ENCODE results near the gene GLB1L. TPM values are rescaled to one million over a fixed set of nuclear protein-coding genes. Genes with fewer than 3 reads are reported as not detected.
"Not testable (repeated sequence)": the region's sequence is repeated elsewhere in the genome, so short reads cannot be mapped to it uniquely, and the experiment has no call there.

Gene GLB1L
- total RNA-seq, 1 donor from 2014 or later: 4.6 TPM

- DNase-seq (ENCODE audit: low spot score); H3K36me3 Mint-ChIP-seq (ENCODE audit: low read depth); H3K9me3 Mint-ChIP-seq; H3K27ac Mint-ChIP-seq; H3K4me3 Mint-ChIP-seq; H3K4me1 Mint-ChIP-seq (ENCODE audit: low read depth); intact Hi-C loops (cut with micrococcal nuclease); H3K27me3 Mint-ChIP-seq (ENCODE audit: insufficient read depth): not testable (repeated sequence)
Measured at GRCh38 chr2:219201331-219201730, 43.9 kb downstream of the GLB1L start.

DNA sequence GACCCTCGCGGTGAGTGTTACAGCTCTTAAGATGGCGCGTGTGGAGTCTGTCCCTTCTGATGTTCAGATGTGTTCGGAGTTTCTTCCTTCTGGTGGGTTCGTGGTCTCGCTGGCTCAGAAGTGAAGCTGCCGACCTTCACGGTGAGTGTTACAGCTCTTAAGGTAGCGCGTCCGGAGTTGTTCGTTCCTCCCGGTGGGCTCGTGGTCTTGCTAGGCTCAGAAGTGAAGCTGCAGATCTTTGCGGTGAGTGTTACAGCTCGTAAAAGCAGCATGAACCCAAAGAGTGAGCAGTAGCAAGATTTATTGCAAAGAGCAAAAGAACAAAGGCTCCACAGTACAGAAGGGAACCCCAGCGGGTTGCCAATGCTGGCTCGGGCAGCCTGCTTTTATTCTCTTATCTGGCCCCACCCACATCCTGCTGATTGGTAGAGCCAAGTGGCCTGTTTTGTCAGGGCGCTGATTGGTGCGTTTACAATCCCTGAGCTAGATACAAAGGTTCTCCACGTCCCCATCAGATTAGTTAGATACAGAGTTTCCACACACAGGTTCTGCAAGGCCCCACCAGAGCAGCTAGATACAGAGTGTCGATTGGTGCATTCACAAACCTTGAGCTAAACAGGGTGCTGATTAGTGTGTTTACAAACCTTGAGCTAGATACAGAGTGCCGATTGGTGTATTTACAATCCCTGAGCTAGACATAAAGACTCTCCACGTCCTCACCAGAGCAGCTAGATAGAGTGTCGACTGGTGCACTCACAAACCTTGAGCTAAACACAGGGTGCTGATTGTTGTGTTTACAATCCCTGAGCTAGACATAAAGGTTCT, 44.5 kb downstream of the GLB1L start:
- DNase-seq (ENCODE audit: low spot score); H3K4me1 Mint-ChIP-seq (ENCODE audit: low read depth); H3K9me3 Mint-ChIP-seq; intact Hi-C loops (cut with micrococcal nuclease); H3K36me3 Mint-ChIP-seq (ENCODE audit: low read depth); H3K27me3 Mint-ChIP-seq (ENCODE audit: insufficient read depth): not testable (repeated sequence)
- peak overlapping the region; percentile 41 for H3K27ac Mint-ChIP-seq
- H3K4me3 Mint-ChIP-seq: peak overlapping the region; percentile 29

DNA sequence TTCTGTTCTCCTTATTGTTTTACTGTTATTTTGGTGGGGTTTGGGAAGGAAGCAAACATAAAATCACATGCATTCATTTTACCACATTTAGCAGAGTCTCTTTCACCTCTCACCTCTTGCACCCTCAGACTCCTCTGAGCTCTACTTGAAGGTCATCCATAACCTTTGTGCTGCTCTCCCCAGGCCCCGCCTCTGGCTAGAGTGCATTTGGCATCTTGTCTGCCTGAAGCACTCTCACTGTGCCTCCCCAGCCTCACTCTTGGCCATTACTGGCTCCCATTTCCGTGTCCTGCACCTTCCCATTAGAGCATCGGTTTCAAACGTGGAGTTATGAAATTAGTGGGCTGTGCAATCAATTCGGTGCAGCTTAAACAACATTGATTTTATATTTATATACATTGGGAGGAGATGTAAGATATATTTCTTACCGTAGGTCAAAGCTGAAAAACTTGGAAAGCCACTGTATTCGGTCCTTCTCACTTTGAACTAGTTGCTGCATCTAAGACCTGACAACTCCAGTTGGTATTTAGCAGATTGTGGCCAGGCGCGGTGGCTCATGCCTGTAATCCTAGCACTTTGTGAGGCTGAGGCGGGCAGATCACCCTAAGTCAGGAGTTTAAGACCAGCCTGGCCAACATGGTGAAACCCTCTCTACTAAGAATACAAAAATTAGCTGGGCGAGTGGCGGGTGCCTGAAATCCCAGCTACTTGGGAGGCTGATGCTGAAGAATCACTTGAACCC, 45.6 kb downstream of the GLB1L start:
- H3K9me3 Mint-ChIP-seq: peaks cover 3% of the 10 kb centered on the region
- H3K36me3 Mint-ChIP-seq (ENCODE audit: low read depth): no peaks in the 10 kb centered on the region
- no peak for DNase-seq (ENCODE audit: low spot score)
- intact Hi-C loops (cut with micrococcal nuclease): no loop called here
- no peak overlapping the region for H3K4me3 Mint-ChIP-seq
- H3K27ac Mint-ChIP-seq: no peak overlapping the region
- H3K4me1 Mint-ChIP-seq (ENCODE audit: low read depth): no peaks in the 10 kb centered on the region
- no peaks in the 10 kb centered on the region for H3K27me3 Mint-ChIP-seq (ENCODE audit: insufficient read depth)

DNA sequence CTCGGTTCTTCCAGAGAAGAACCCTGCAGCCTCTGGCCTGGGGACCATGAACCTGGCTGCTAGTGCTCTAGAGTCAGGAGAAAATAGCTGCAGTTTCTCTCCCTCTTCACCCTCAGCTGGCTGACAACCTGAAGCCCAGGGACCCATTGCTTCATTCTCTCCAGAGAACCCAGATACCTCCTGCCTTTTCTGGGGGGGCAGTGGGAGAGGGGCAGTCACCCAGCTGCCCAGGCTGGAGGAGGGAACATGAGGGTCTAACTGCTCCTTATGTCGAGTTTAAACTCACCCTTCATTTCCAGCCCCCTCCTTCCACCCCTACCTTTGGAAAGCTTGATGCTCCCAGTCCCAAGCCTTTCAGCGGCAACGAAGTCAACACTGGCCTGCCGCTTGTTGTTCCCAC, 46.3 kb downstream of the GLB1L start:
- Mint-ChIP-seq H3K36me3 (ENCODE audit: low read depth) (no peaks in the 10 kb centered on the region), H3K9me3 (no peaks in the 10 kb centered on the region), H3K27ac (no peak overlapping the region), H3K4me3 (no peak overlapping the region), H3K4me1 (ENCODE audit: low read depth) (no peaks in the 10 kb centered on the region), H3K27me3 (ENCODE audit: insufficient read depth) (no peaks in the 10 kb centered on the region)
- intact Hi-C loops (cut with micrococcal nuclease): no loop called here
- DNase-seq (ENCODE audit: low spot score): no peak

- Mint-ChIP-seq H3K27ac (no peak overlapping the region), H3K9me3 (no peaks in the 10 kb centered on the region), H3K27me3 (ENCODE audit: insufficient read depth) (no peaks in the 10 kb centered on the region), H3K4me3 (no peak overlapping the region), H3K4me1 (ENCODE audit: low read depth) (no peaks in the 10 kb centered on the region), H3K36me3 (ENCODE audit: low read depth) (no peaks in the 10 kb centered on the region)
- no peak for DNase-seq (ENCODE audit: low spot score)
- intact Hi-C loops (cut with micrococcal nuclease): no loop called here
Measured at GRCh38 chr2:219197388-219197787, 47.9 kb downstream of the GLB1L start.

DNA sequence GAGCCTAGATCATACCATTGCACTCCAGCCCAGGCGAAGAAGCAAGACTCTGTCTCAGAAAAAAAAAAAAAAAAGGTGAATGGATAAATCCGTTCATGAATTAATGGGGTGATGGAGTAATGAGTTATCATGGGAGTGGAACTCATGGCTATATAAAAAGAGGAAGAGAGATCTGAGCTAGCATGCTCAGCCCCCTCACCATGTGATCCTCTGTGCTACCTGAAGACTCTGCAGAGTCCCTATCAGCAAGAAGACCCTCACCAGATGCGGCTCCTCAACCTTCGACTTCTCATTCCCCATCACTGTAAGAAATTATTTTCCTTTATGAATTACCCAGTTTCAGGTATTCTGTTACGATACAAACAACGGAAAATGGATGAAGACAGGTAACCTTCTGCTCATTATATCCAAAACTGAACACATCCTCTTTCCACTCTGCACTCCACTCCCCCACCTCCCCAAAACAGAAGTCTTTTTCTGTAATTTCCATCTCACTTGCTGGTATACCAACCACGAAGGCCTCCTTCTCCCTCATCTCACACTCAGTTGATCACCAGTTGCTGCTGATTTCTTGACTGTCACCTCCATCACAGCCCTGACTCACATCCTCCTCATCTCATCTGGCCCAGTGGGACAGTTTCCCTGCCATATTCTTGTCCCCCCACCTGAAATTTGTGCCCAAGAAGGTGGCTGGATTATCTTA, 58.3 kb downstream of the GLB1L start:
- Mint-ChIP-seq H3K27ac (peak overlapping the region; percentile 56), H3K9me3 (no peaks in the 10 kb centered on the region), H3K4me3 (no peak overlapping the region), H3K36me3 (ENCODE audit: low read depth) (peaks cover 24% of the 10 kb centered on the region), H3K27me3 (ENCODE audit: insufficient read depth) (no peaks in the 10 kb centered on the region), H3K4me1 (ENCODE audit: low read depth) (peaks cover 23% of the 10 kb centered on the region)
- intact Hi-C loops (cut with micrococcal nuclease): no loop called here
- DNase-seq (ENCODE audit: low spot score): no peak

Other genes starting within 250 kb of the GLB1L start
- gene CFAP65, start 203.9 kb downstream of the GLB1L start, total RNA-seq: not detected in 2 replicates
- gene IHH, start 184.5 kb downstream of the GLB1L start, total RNA-seq: not detected in 2 replicates
- 18.1 and 20.7 TPM in 2 replicates for gene NHEJ1, start 84.6 kb downstream of the GLB1L start, total RNA-seq
- 1.8 and 1.9 TPM in 2 replicates for gene SLC23A3, start 75.4 kb downstream of the GLB1L start, total RNA-seq
- 69.8 and 72.2 TPM in 2 replicates for gene CNPPD1, start 68.5 kb downstream of the GLB1L start, total RNA-seq
- 58.4 and 61.5 TPM in 2 replicates for gene RETREG2, start 67.2 kb downstream of the GLB1L start, total RNA-seq
- gene ZFAND2B, start 38.7 kb downstream of the GLB1L start, total RNA-seq: 35.0 and 41.3 TPM in 2 replicates
- 31.9 and 32.9 TPM in 2 replicates for gene ABCB6, start 26.5 kb downstream of the GLB1L start, total RNA-seq
- gene ATG9A, start 15.8 kb downstream of the GLB1L start, total RNA-seq: 55.3 and 57.0 TPM in 2 replicates
- 112 and 117 TPM in 2 replicates for gene ANKZF1, start 15.6 kb downstream of the GLB1L start, total RNA-seq
- gene STK16, start within 50 bp of the GLB1L start, total RNA-seq: 30.1 and 30.6 TPM in 2 replicates
- not detected in 2 replicates for gene TUBA4B, start 7.8 kb upstream of the GLB1L start, total RNA-seq
- gene TUBA4A, start 8.5 kb upstream of the GLB1L start, total RNA-seq: 211 and 217 TPM in 2 replicates
- gene DNAJB2, start 33.9 kb upstream of the GLB1L start, total RNA-seq: 40.8 and 45.3 TPM in 2 replicates
- 0.23 TPM in 1 of 2 replicates, not detected in the other for gene PTPRN, start 64.0 kb upstream of the GLB1L start, total RNA-seq
- not detected in 2 replicates for gene RESP18, start 87.3 kb upstream of the GLB1L start, total RNA-seq
- gene DNPEP, start 142.5 kb upstream of the GLB1L start, total RNA-seq: 124 and 128 TPM in 2 replicates
- not detected in 2 replicates for gene DES, start 172.9 kb upstream of the GLB1L start, total RNA-seq
- gene SPEG, start 189.4 kb upstream of the GLB1L start, total RNA-seq: 0.13 TPM in 1 of 2 replicates, not detected in the other